Heart left ventricle (tissue), 16 donors: Measurements from ENCODE around the gene PHACTR1. TPM values are rescaled to one million over a fixed set of nuclear protein-coding genes. Genes with fewer than 3 reads are reported as not detected.

Experiments
- ATAC-seq, 4 donors: fragments of 200-7000 bp; cut with Tn5 transposase; one replicate each; pipeline ENCODE4 v1.9.1; 2020 to 2022; ENCODE audit warnings: moderate library complexity in 4 of 4, mild to moderate bottlenecking in 3 of 4, moderate number of reproducible peaks in 1 of 4
- DNase-seq, 5 donors: peaks; one replicate each; pipeline ENCODE4 v3.0.0-alpha.2; 2020
- H3K27ac ChIP-seq, 12 donors: fragments of 200-600 bp; sonication (generic) in 4 of 12; one replicate each; pipeline versions ENCODE4 v1.5.0 to v1.8.0; 2016 to 2022; ENCODE audit warnings: mild to moderate bottlenecking in 2 of 12
- H3K27me3 ChIP-seq, 9 donors: fragments of 200-600 bp; sonication (generic) in 2 of 9; one replicate each; pipeline versions ENCODE4 v1.5.1 to v1.8.0; 2016 to 2022; ENCODE audit warnings: mild to moderate bottlenecking in 3 of 9
- H3K36me3 ChIP-seq, 9 donors: fragments of 200-600 bp; sonication (generic) in 2 of 9; one replicate each; pipeline versions ENCODE4 v1.5.0 to v1.8.0; 2018 to 2022; ENCODE audit warnings: mild to moderate bottlenecking in 2 of 9
- H3K4me1 ChIP-seq, 12 donors: fragments of 200-600 bp; sonication (generic) in 4 of 12; one replicate each; pipeline versions ENCODE4 v1.5.0 to v1.8.0; 2016 to 2022; ENCODE audit warnings: mild to moderate bottlenecking in 3 of 12
- H3K4me3 ChIP-seq, 12 donors: fragments of 200-600 bp; sonication (generic) in 4 of 12; one replicate each; pipeline versions ENCODE4 v1.5.0 to v1.8.0; 2017 to 2022; ENCODE audit warnings: mild to moderate bottlenecking in 9 of 12, moderate library complexity in 4 of 12
- H3K9me3 ChIP-seq, 12 donors: fragments of 200-600 bp; sonication (generic) in 4 of 12; one replicate each; pipeline versions ENCODE4 v1.5.0 to v1.8.0; 2016 to 2022; ENCODE audit warnings: mild to moderate bottlenecking in 1 of 12
- POLR2A ChIP-seq, 2 donors: fragments of 450-650 bp; IDR thresholded peaks; one replicate each; pipeline ENCODE4 v1.6.1; 2017; ENCODE audit warnings: antibody characterized with exemption in 2 of 2, mild to moderate bottlenecking in 2 of 2, moderate library complexity in 2 of 2
- WGBS, 4 donors: extraction: QIAGEN DNeasy Blood & Tissue Kit in 2 of 4; methylation state at CpG; one replicate each; pipeline versions ENCODE4 v1.1.5 to v1.1.7; 2013 to 2018; 5-methylcytosine and 5-hydroxymethylcytosine counted together
- intact Hi-C, 10 donors: fragments of 100-400 bp; cut with DNase I; formaldehyde crosslinking; loops; one replicate each; pipeline versions ENCODE4 v1.11.1 to v1.14.2; 2022
- polyA plus RNA-seq, 2 donors: library from polyadenylated mRNA; stranded (reverse); fragments of 200-250 nt; gene quantifications; one replicate each; pipeline ENCODE4 v1.2.3, GENCODE V29; 2013
- total RNA-seq, 9 donors: library from RNA; depleted of rRNA in 2 of 9; stranded (reverse); fragments of >200 nt in 2 of 9; fragmentation: NEBNext Ultra II Directional in 3 of 9; extraction: Animal tissue kit (Norgen Biotek cat#: 25700) in 3 of 9; gene quantifications; one replicate each; pipeline versions ENCODE4 v1.1.0 to v1.2.4, GENCODE V29; 2016 to 2023
- TF ChIP-seq, protein P1 (sequence below), 12 donors: fragments of 200-600 bp; sonication (generic) in 4 of 12; IDR thresholded peaks; one replicate each; pipeline versions ENCODE4 v1.5.0 to v1.8.0; 2018 to 2022; ENCODE audit warnings: antibody characterized with exemption in 12 of 12, mild to moderate bottlenecking in 5 of 12
- donor health status: ischemic (EF 13 %, LVEDD 7.1; RV severe dilation, severe dysfunction).
- donor health status: healthy with polysubstance abuse.
- donor health status: DM: no; HTN: yes; CAD: no.
- donor health status: DM: no; HTN: no; CAD: no.
- donor health status: ischemic (EF 25% LVEDD 6.9; RV normal size, moderate dysfunction).
- donor health status: ischemic (EF 25% LVEDD 5.7; RV mildly dilated, moderate dysfunction).
- donor health status: healthy.
- donor health status: DM: yes; HTN: yes; CAD: no.
- donor health status: ischemic (EF 35%, LVEDD 5.7; RV mildly dilated, moderate dysfunction).
- donor health status: nonischemic (EF 11% LVEDD 7.7; RV severe dilation, severe dysfunction).
- donor health status: DM: yes; HTN: yes; CAD: no.
- donor health status: PGD.
- donor health status: ischemic (EF 29% LVEDD 5.4; RV normal size, mild dysfunction).
- donor health status: nonischemic (EF 23%, LVEDD 6.1; RV moderate dilation, normal function).

The PHACTR1 gene
- total and polyA plus RNA-seq, 11 donors: 21.2 to 238 (median 87.4) TPM

DNA sequence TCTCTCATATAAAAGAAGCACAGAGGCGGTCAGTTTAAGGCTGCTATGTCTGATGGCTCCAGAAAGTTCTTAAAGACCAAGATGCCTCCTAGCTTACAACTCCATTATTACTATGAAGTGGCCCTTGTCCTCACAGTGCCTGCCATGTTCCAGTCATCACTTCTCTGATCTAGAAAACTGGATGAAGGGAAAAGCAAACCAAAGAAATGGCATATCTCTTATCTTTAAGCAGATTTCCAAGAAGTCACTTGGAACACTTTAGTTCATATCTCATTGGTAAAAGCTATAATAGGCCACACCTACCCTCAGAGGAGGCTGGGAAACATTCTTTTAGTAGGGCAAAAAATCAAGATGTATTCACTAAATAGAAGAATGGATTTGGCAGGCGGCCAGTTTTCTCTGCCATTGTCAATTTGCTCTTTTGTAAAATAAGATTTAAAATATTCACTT lies 322.2 kb downstream of the PHACTR1 start:
- no peak for TF ChIP-seq POLR2A (IDR thresholded peaks at IDR 0.05)
- TF ChIP-seq, protein P1, sequence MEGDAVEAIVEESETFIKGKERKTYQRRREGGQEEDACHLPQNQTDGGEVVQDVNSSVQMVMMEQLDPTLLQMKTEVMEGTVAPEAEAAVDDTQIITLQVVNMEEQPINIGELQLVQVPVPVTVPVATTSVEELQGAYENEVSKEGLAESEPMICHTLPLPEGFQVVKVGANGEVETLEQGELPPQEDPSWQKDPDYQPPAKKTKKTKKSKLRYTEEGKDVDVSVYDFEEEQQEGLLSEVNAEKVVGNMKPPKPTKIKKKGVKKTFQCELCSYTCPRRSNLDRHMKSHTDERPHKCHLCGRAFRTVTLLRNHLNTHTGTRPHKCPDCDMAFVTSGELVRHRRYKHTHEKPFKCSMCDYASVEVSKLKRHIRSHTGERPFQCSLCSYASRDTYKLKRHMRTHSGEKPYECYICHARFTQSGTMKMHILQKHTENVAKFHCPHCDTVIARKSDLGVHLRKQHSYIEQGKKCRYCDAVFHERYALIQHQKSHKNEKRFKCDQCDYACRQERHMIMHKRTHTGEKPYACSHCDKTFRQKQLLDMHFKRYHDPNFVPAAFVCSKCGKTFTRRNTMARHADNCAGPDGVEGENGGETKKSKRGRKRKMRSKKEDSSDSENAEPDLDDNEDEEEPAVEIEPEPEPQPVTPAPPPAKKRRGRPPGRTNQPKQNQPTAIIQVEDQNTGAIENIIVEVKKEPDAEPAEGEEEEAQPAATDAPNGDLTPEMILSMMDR (IDR thresholded peaks at IDR 0.05): no peak
- 54 to 65% (median 55%) methylated on average over 2 of the region's 2 CpGs for WGBS, 4 donors
- peak in 4 of 5 donors; percentile 37 to 53 (median 41) for DNase-seq
- peak; percentile 40 to 52 (median 48) for ATAC-seq
- Histone ChIP-seq H3K9me3 (no peaks in the 10 kb centered on the region), H3K4me1 (peaks cover 0 to 25% (median 20%) of the 10 kb centered on the region in 12 donors), H3K4me3 (no peak overlapping the region), H3K27me3 (no peaks in the 10 kb centered on the region), H3K36me3 (no peaks in the 10 kb centered on the region), H3K27ac (peak overlapping the region in 10 of 12 donors; percentile 0 to 59 (median 28))
- intact Hi-C loops: no loop called here

DNA sequence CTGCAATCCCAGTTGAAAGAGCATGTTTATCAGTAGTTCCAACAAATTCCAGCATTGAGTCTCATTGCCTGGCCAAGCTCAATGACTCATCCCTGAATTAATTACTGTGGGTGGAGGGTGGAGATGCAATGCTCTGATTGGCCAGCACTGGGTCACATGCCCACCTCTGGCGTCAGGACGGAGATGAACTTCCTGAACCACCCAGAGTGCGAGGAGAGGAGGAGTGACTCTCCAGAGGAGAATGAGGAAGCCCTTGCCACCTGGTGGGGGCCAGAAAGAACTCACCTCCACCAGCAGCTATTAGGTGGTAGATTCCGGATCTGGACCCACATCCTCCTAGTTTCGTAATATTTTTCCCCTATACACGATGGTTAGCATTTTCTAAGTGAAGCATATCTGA lies 327.8 kb downstream of the PHACTR1 start:
- Histone ChIP-seq H3K36me3 (no peaks in the 10 kb centered on the region), H3K9me3 (no peaks in the 10 kb centered on the region), H3K27ac (no peak overlapping the region), H3K4me3 (no peak overlapping the region), H3K27me3 (no peaks in the 10 kb centered on the region), H3K4me1 (peaks cover 0 to 9% (median under 1%) of the 10 kb centered on the region in 12 donors)
- intact Hi-C loops: loop anchor here in 1 of 10 donors (5.0 kb wide), 1 partner anchor 63 kb away; no protein-coding TSS in a partner anchor
- no peak for TF ChIP-seq POLR2A (IDR thresholded peaks at IDR 0.05)
- TF ChIP-seq, protein P1 (IDR thresholded peaks at IDR 0.05): no peak
- WGBS, 4 donors: 68 to 81% (median 70%) methylated on average over 5 to 6 of the region's 6 CpGs
- DNase-seq (peak in 1 of 5 donors; percentile 31), ATAC-seq (peak in 2 of 4 donors; percentile 41 to 56)

DNA sequence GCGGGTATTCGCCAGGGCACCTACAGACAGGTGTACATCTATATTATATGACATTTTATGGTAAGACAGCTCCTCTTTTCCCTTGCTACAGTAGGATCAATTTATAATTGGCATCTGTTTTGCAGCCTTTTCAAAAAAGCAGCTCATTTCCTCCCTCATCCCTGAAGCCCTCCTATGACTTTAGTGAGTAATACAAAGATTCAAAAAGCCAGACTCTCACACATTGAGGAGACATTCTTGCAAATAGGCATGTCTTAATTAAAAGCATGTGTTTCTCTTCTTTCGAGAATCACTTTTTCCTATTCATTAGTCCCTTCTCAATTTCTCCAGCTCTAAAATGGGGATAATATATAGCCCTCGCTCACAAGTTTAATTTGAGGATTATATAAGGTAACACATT lies 328.3 kb downstream of the PHACTR1 start:
- TF ChIP-seq POLR2A (IDR thresholded peaks at IDR 0.05): no peak
- TF ChIP-seq, protein P1 (IDR thresholded peaks at IDR 0.05): no peak
- Histone ChIP-seq H3K4me3 (no peak overlapping the region), H3K27ac (no peak overlapping the region), H3K36me3 (no peaks in the 10 kb centered on the region), H3K9me3 (no peaks in the 10 kb centered on the region), H3K4me1 (peaks cover 0 to 12% (median 0%) of the 10 kb centered on the region in 12 donors), H3K27me3 (no peaks in the 10 kb centered on the region)
- ATAC-seq (no peak), DNase-seq (no peak)
- intact Hi-C loops: loop anchor here in 1 of 10 donors (5.0 kb wide), 1 partner anchor 62 kb away; no protein-coding TSS in a partner anchor
- 46 to 97% (median 87%) methylated on average over 4 of the region's 4 CpGs for WGBS, 4 donors

DNA sequence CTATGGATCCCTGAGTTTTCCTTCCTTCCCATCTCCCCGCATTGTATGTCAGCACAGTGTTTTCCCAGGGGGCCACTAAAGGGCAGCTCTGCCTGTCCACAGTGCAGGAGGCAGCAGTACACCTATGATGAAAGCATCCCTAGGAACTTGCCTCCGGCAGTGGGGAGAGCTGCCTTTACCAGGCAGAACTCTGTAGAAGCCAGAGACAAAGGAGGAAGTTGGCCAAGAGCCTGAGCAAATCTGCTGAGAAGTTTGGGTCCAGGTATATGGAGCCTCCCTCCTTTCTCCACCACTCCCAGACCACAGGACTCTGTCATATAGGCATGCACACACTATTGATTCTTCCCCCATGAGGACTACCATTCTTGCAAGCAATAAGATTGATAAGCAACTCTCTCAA lies 329.1 kb downstream of the PHACTR1 start:
- Histone ChIP-seq H3K4me1 (peaks cover 0 to 13% (median 0%) of the 10 kb centered on the region in 12 donors), H3K27me3 (no peaks in the 10 kb centered on the region), H3K36me3 (no peaks in the 10 kb centered on the region), H3K4me3 (no peak overlapping the region), H3K9me3 (no peaks in the 10 kb centered on the region), H3K27ac (no peak overlapping the region)
- 67 to 77% (median 72%) methylated on average over 2 of the region's 2 CpGs for WGBS, 4 donors
- ATAC-seq: no peak
- no peak for DNase-seq
- intact Hi-C loops: no loop called here
- TF ChIP-seq POLR2A (IDR thresholded peaks at IDR 0.05): no peak
- TF ChIP-seq, protein P1 (IDR thresholded peaks at IDR 0.05): no peak
